Inflammatory macrophage treated with lipopolysaccharide for 1 hour (primary cell): Measurements from ENCODE around the gene STAMBP.
"Not testable (repeated sequence)": the region's sequence is repeated elsewhere in the genome, so short reads cannot be mapped to it uniquely, and the experiment has no call there.

Experiments used
- DNase-seq, 2 donors: peaks; one replicate each; pipeline ENCODE4 v3.0.0-alpha.2; 2020 to 2022

The STAMBP gene

GRCh38 chr2:73828818-73829570, at the start of gene STAMBP:
STAMBP (plus strand) TSS chr2:73828961; CDS start chr2:73830857, 1,896 bp downstream.
- peak; percentile 97 to 98 for DNase-seq

GRCh38 chr2:73779467-73780236, 49.1 kb upstream of the STAMBP start, which contains the start of gene DUSP11:
DUSP11 (minus strand) TSS chr2:73780103; CDS start chr2:73779974, 129 bp downstream.
- peak; percentile 97 to 100 for DNase-seq

GRCh38 chr2:73780237-73780582, 48.6 kb upstream of the STAMBP start:
- DNase-seq, result no peak

- DNase-seq, result not testable (repeated sequence)
Measured at GRCh38 chr2:73783402-73783801, 45.4 kb upstream of the STAMBP start.

- not testable (repeated sequence) for DNase-seq
Measured at GRCh38 chr2:73783883-73784282, 44.9 kb upstream of the STAMBP start, which contains the start of gene C2orf78. C2orf78 (plus strand) TSS chr2:73784183; CDS start chr2:73784310, 127 bp downstream.

GRCh38 chr2:73811878-73812277, 16.9 kb upstream of the STAMBP start:
- DNase-seq, result no peak

GRCh38 chr2:73812635-73813034, 16.1 kb upstream of the STAMBP start:
- DNase-seq, result no peak

- no peak for DNase-seq
Measured at GRCh38 chr2:73818296-73818695, 10.5 kb upstream of the STAMBP start.

- DNase-seq, result peak in 1 of 2 donors; percentile 23
Measured at GRCh38 chr2:73821227-73821626, 7.5 kb upstream of the STAMBP start.

GRCh38 chr2:73821669-73822068, 7.1 kb upstream of the STAMBP start:
- no peak for DNase-seq

- DNase-seq, result peak; percentile 14 to 19
Measured at GRCh38 chr2:73822276-73822675, 6.5 kb upstream of the STAMBP start.

GRCh38 chr2:73822991-73823390, 5.8 kb upstream of the STAMBP start:
- DNase-seq, result no peak

- no peak for DNase-seq
Measured at GRCh38 chr2:73823416-73823815, 5.3 kb upstream of the STAMBP start.

- peak; percentile 65 to 83 for DNase-seq
Measured at GRCh38 chr2:73823916-73824523, 4.7 kb upstream of the STAMBP start.

GRCh38 chr2:73825408-73825807, 3.4 kb upstream of the STAMBP start:
- no peak for DNase-seq

GRCh38 chr2:73827018-73827417, 1.7 kb upstream of the STAMBP start:
- DNase-seq, result peak; percentile 43 to 71

GRCh38 chr2:73827660-73828388, 937 bp upstream of the STAMBP start:
- DNase-seq, result no peak

GRCh38 chr2:73828389-73828817, 358 bp upstream of the STAMBP start:
- no peak for DNase-seq

GRCh38 chr2:73830871-73831401, 2.2 kb downstream of the STAMBP start:
- DNase-seq, result peak; percentile 73 to 89

GRCh38 chr2:73832930-73833329, 4.2 kb downstream of the STAMBP start:
- DNase-seq, result no peak

- no peak for DNase-seq
Measured at GRCh38 chr2:73836141-73836943, 7.6 kb downstream of the STAMBP start.
